ENCODE measurements around the gene MBOAT2. TPM values are rescaled to one million over a fixed set of nuclear protein-coding genes. Genes with fewer than 3 reads are reported as not detected.

MBOAT2 gene
- total RNA-seq, 1 experiment from 2014 or later: 16.8 TPM

GRCh38 chr2:8956774-8957173 is 46.7 kb downstream of the MBOAT2 start:
- H3K79me2 ChIP-seq (ENCODE audit: insufficient read depth, low read length): no peaks in the 10 kb centered on the region
- H3K9ac ChIP-seq (ENCODE audit: low read length): no peak overlapping the region
- no peak for ATAC-seq
- no TSS peak for BruUV-seq (replicated peaks)
- ChIA-PET RAD21 (ENCODE audit: low non-redundant PET in 1 of 2, low total read pairs in 2 of 2, uncharacterized antibody in 2 of 2, unreplicated experiment in 2 of 2) (no interaction called here), POLR2A (no interaction called here), CTCF (no interaction called here)
- no peak overlapping the region for H3K4me2 ChIP-seq (ENCODE audit: low read length)
- no peaks in the 10 kb centered on the region for H3K4me1 ChIP-seq (ENCODE audit: control insufficient read depth in 1 of 2, insufficient read depth in 2 of 2, low read length in 2 of 2)
- no peaks in the 10 kb centered on the region; a peak in 1 of 4 replicates for H3K36me3 ChIP-seq (ENCODE audit: control insufficient read depth in 1 of 2, insufficient read depth in 2 of 2, low read length in 2 of 2)
- intact Hi-C loops (cut with micrococcal nuclease): no loop called here
- H4K20me1 ChIP-seq (ENCODE audit: insufficient read depth): no peaks in the 10 kb centered on the region
- DNase-seq (ENCODE audit: low read depth, low spot score): no peak
- no peaks in the 10 kb centered on the region for H3K27me3 ChIP-seq (ENCODE audit: insufficient read depth, low read length)
- no peaks in the 10 kb centered on the region; a peak in 1 of 4 replicates for H3K9me3 ChIP-seq (ENCODE audit: control insufficient read depth in 1 of 2, insufficient read depth in 1 of 2, low read depth in 1 of 2, low read length in 2 of 2)
- H3K27ac ChIP-seq (ENCODE audit: low read depth, low read length): no peak overlapping the region
- TF ChIP-seq CTCF (IDR thresholded peaks at IDR 0.05 in 2 of 3, conservative IDR thresholded peaks at IDR 0.05 in 1 of 3; ENCODE audit: borderline replicate concordance in 1 of 3, insufficient read depth in 1 of 3, low read depth in 2 of 3, low read length in 2 of 3): peak in 1 of 3 experiments; percentile 12; a peak in 1 of 6 replicates
- TF ChIP-seq ZFX (IDR thresholded peaks at IDR 0.05): no peak
- no peak overlapping the region for H2AFZ ChIP-seq (ENCODE audit: low read depth, low read length, poor library complexity, severe bottlenecking)
- H3K4me3 ChIP-seq (replicated peaks in 1 of 2; ENCODE audit: low read depth in 1 of 2, low read length in 2 of 2): no peak overlapping the region
- H3K9me2 ChIP-seq (ENCODE audit: insufficient read depth): no peaks in the 10 kb centered on the region

GRCh38 chr2:8954990-8955389 is 48.5 kb downstream of the MBOAT2 start:
- Histone ChIP-seq H3K79me2 (ENCODE audit: insufficient read depth, low read length) (no peaks in the 10 kb centered on the region), H3K9me3 (ENCODE audit: control insufficient read depth in 1 of 2, insufficient read depth in 1 of 2, low read depth in 1 of 2, low read length in 2 of 2) (no peaks in the 10 kb centered on the region; a peak in 1 of 4 replicates), H3K9me2 (ENCODE audit: insufficient read depth) (no peaks in the 10 kb centered on the region), H3K4me1 (ENCODE audit: control insufficient read depth in 1 of 2, insufficient read depth in 2 of 2, low read length in 2 of 2) (no peaks in the 10 kb centered on the region), H4K20me1 (ENCODE audit: insufficient read depth) (no peaks in the 10 kb centered on the region), H3K27me3 (ENCODE audit: insufficient read depth, low read length) (no peaks in the 10 kb centered on the region), H3K9ac (ENCODE audit: low read length) (no peak overlapping the region), H2AFZ (ENCODE audit: low read depth, low read length, poor library complexity, severe bottlenecking) (no peak overlapping the region), H3K4me3 (replicated peaks in 1 of 2; ENCODE audit: low read depth in 1 of 2, low read length in 2 of 2) (no peak overlapping the region), H3K36me3 (ENCODE audit: control insufficient read depth in 1 of 2, insufficient read depth in 2 of 2, low read length in 2 of 2) (no peaks in the 10 kb centered on the region; a peak in 1 of 4 replicates), H3K4me2 (ENCODE audit: low read length) (no peak overlapping the region), H3K27ac (ENCODE audit: low read depth, low read length) (no peak overlapping the region)
- ChIA-PET POLR2A (no interaction called here), CTCF (no interaction called here), RAD21 (ENCODE audit: low non-redundant PET in 1 of 2, low total read pairs in 2 of 2, uncharacterized antibody in 2 of 2, unreplicated experiment in 2 of 2) (no interaction called here)
- intact Hi-C loops (cut with micrococcal nuclease): no loop called here
- TF ChIP-seq SIN3A (IDR thresholded peaks at IDR 0.05; ENCODE audit: low read depth): no peak
- TF ChIP-seq CTCF (IDR thresholded peaks at IDR 0.05 in 2 of 3, conservative IDR thresholded peaks at IDR 0.05 in 1 of 3; ENCODE audit: borderline replicate concordance in 1 of 3, insufficient read depth in 1 of 3, low read depth in 2 of 3, low read length in 2 of 3): no peak
- no peak for TF ChIP-seq FOSL1 (IDR thresholded peaks at IDR 0.05; ENCODE audit: low read depth)
- TF ChIP-seq RAD21 (IDR thresholded peaks at IDR 0.05; ENCODE audit: low read depth): no peak
- no peak for TF ChIP-seq POLR2AphosphoS5 (IDR thresholded peaks at IDR 0.05; ENCODE audit: low read depth, low read length)
- no peak for TF ChIP-seq TCF7L2 (IDR thresholded peaks at IDR 0.05; ENCODE audit: borderline replicate concordance, extremely low read depth, insufficient read depth, insufficient read length)
- ATAC-seq: no peak
- DNase-seq (ENCODE audit: low read depth, low spot score): no peak
- no TSS peak for BruUV-seq (replicated peaks)

Measured in HCT116 (cell line).